HEK293 (cell line): Measurements from ENCODE around the gene KIT.

Experiments
- CTCF ChIA-PET: fragments of 350-600 bp; formaldehyde crosslinking; extraction: SDS; loops from one replicate; lab custom pipeline; 2021; ENCODE audit warnings: antibody characterized with exemption; lab: Yijun Ruan, JAX
- POLR2A ChIA-PET: fragments of 300-600 bp; formaldehyde crosslinking; extraction: SDS; loops from one replicate; lab custom pipeline; 2020; ENCODE audit warnings: antibody characterized with exemption, inconsistent platforms; lab: Yijun Ruan, JAX
- H3K27ac ChIP-seq: fragments of 200-500 bp; sonication (Bioruptor generic); 2 replicates; pipeline ENCODE4 v1.5.1; 2014; ENCODE audit warnings: low read depth, low read length, control low read depth, inconsistent platforms; ENCODE audit errors: extremely low read depth
- H3K36me3 ChIP-seq, 2 experiments: fragments of 200-500 bp in 1 of 2; sonication (Bioruptor generic) in 1 of 2; 1 replicate in 1 of 2; 2 replicates in 1 of 2; pipeline ENCODE4 v1.5.1; 2014 to 2017; ENCODE audit warnings: inconsistent platforms in 2 of 2, low read length in 2 of 2; ENCODE audit not compliant: control insufficient read depth in 2 of 2, insufficient read depth in 1 of 2
- H3K4me1 ChIP-seq: fragments of 200-500 bp; sonication (Bioruptor generic); 2 replicates; pipeline ENCODE4 v1.5.1; 2014; ENCODE audit warnings: mild to moderate bottlenecking, low read length, inconsistent platforms; ENCODE audit not compliant: control insufficient read depth, insufficient read depth
- H3K4me3 ChIP-seq: 2 replicates; pipeline ENCODE4 v1.5.1; 2011; ENCODE audit warnings: low read depth, mild to moderate bottlenecking, control low read depth, low read length, moderate library complexity
- H3K9me3 ChIP-seq: fragments of 200-500 bp; sonication (Bioruptor generic); 2 replicates; pipeline ENCODE4 v1.5.1; 2014; ENCODE audit warnings: low read depth, low read length, inconsistent platforms; ENCODE audit not compliant: control insufficient read depth, insufficient read depth
- GLIS1 ChIP-seq: fragments of 450-650 bp; formaldehyde crosslinking; IDR thresholded peaks from 2 replicates; pipeline ENCODE4 v1.5.1; 2016; ENCODE audit warnings: missing biosample characterization, missing genetic modification characterization
- GLIS2 ChIP-seq: fragments of 450-650 bp; formaldehyde crosslinking; IDR thresholded peaks from 2 replicates; pipeline ENCODE4 v1.5.1; 2016; ENCODE audit warnings: missing biosample characterization, missing genetic modification characterization
- IKZF3 ChIP-seq: fragments of 450-650 bp; IDR thresholded peaks from 2 replicates; pipeline ENCODE4 v1.5.0; 2018; ENCODE audit warnings: missing biosample characterization, mild to moderate bottlenecking, missing genetic modification characterization, moderate library complexity
- KLF7 ChIP-seq: fragments of 450-650 bp; formaldehyde crosslinking; IDR thresholded peaks from 2 replicates; pipeline ENCODE4 v1.5.1; 2016; ENCODE audit warnings: missing biosample characterization, missing genetic modification characterization, borderline replicate concordance
- SETDB1 ChIP-seq: IDR thresholded peaks from one replicate; pipeline ENCODE4 v1.6.1; 2017; ENCODE audit warnings: mild to moderate bottlenecking, low read length, moderate library complexity, mixed read lengths; ENCODE audit not compliant: insufficient read length
- YY2 ChIP-seq: fragments of 450-650 bp; formaldehyde crosslinking; IDR thresholded peaks from 2 replicates; pipeline ENCODE4 v1.5.1; 2016; ENCODE audit warnings: missing biosample characterization, missing genetic modification characterization
- ZFP3 ChIP-seq: fragments of 450-650 bp; formaldehyde crosslinking; IDR thresholded peaks from 2 replicates; pipeline ENCODE4 v1.5.1; 2016; ENCODE audit warnings: low read depth, missing biosample characterization, missing genetic modification characterization
- ZFP69B ChIP-seq: fragments of 450-650 bp; formaldehyde crosslinking; IDR thresholded peaks from 2 replicates; pipeline ENCODE4 v1.5.1; 2016; ENCODE audit warnings: missing biosample characterization, missing genetic modification characterization
- ZNF114 ChIP-seq: fragments of 450-650 bp; formaldehyde crosslinking; IDR thresholded peaks from 2 replicates; pipeline ENCODE4 v1.5.0; 2017; ENCODE audit warnings: missing biosample characterization, missing genetic modification characterization
- ZNF140 ChIP-seq: fragments of 450-650 bp; formaldehyde crosslinking; IDR thresholded peaks from 2 replicates; pipeline ENCODE4 v1.5.1; 2016; ENCODE audit warnings: missing biosample characterization, missing genetic modification characterization
- ZNF155 ChIP-seq: fragments of 450-650 bp; formaldehyde crosslinking; IDR thresholded peaks from 2 replicates; pipeline ENCODE4 v1.5.1; 2016; ENCODE audit warnings: missing biosample characterization, missing genetic modification characterization
- ZNF202 ChIP-seq: fragments of 450-650 bp; formaldehyde crosslinking; IDR thresholded peaks from 2 replicates; pipeline ENCODE4 v1.5.1; 2016; ENCODE audit warnings: missing biosample characterization, missing genetic modification characterization, borderline replicate concordance
- ZNF324 ChIP-seq: fragments of 450-650 bp; formaldehyde crosslinking; IDR thresholded peaks from 2 replicates; pipeline ENCODE4 v1.5.1; 2016; ENCODE audit warnings: missing biosample characterization, missing genetic modification characterization
- ZNF341 ChIP-seq: fragments of 450-650 bp; formaldehyde crosslinking; IDR thresholded peaks from 2 replicates; pipeline ENCODE4; 2016; ENCODE audit warnings: low read depth, missing biosample characterization, missing genetic modification characterization
- ZNF473 ChIP-seq: fragments of 450-650 bp; formaldehyde crosslinking; IDR thresholded peaks from 2 replicates; pipeline ENCODE4 v1.5.1; 2017; ENCODE audit warnings: missing biosample characterization, missing genetic modification characterization
- ZNF530 ChIP-seq: fragments of 450-650 bp; formaldehyde crosslinking; IDR thresholded peaks from 2 replicates; pipeline ENCODE4 v1.5.1; 2016; ENCODE audit warnings: low read depth, missing biosample characterization, missing genetic modification characterization
- ZNF654 ChIP-seq: fragments of 450-650 bp; formaldehyde crosslinking; IDR thresholded peaks from 2 replicates; pipeline ENCODE4 v1.5.1; 2016; ENCODE audit warnings: low read depth, missing biosample characterization, missing genetic modification characterization
- ZNF660 ChIP-seq: fragments of 450-650 bp; IDR thresholded peaks from 2 replicates; pipeline ENCODE4 v1.5.1; 2018; ENCODE audit warnings: missing biosample characterization, mild to moderate bottlenecking, missing genetic modification characterization
- ZNF776 ChIP-seq: fragments of 450-650 bp; formaldehyde crosslinking; IDR thresholded peaks from 2 replicates; pipeline ENCODE4 v1.5.0; 2017; ENCODE audit warnings: missing biosample characterization, missing genetic modification characterization, borderline replicate concordance
- ZNF791 ChIP-seq: fragments of 450-650 bp; formaldehyde crosslinking; IDR thresholded peaks from 2 replicates; pipeline ENCODE4 v1.5.1; 2016; ENCODE audit warnings: missing biosample characterization, missing genetic modification characterization
- ZNF792 ChIP-seq: fragments of 450-650 bp; formaldehyde crosslinking; IDR thresholded peaks from 2 replicates; pipeline ENCODE4 v1.5.1; 2016; ENCODE audit warnings: missing biosample characterization, missing genetic modification characterization
- ZSCAN16 ChIP-seq: fragments of 450-650 bp; formaldehyde crosslinking; IDR thresholded peaks from 2 replicates; pipeline ENCODE4 v1.5.1; 2016; ENCODE audit warnings: missing biosample characterization, missing genetic modification characterization
- ZXDB ChIP-seq: fragments of 450-650 bp; formaldehyde crosslinking; IDR thresholded peaks from 2 replicates; pipeline ENCODE4 v1.5.1; 2016; ENCODE audit warnings: missing biosample characterization, missing genetic modification characterization
- TF ChIP-seq, protein P1 (sequence below): fragments of 450-650 bp; formaldehyde crosslinking; IDR thresholded peaks from 2 replicates; pipeline ENCODE4; 2016; ENCODE audit warnings: missing biosample characterization, missing genetic modification characterization
- TF ChIP-seq, protein P2 (sequence below): fragments of 450-650 bp; formaldehyde crosslinking; optimal IDR thresholded peaks from 2 replicates; pipeline ENCODE3; 2016; ENCODE audit warnings: missing biosample characterization, mild to moderate bottlenecking, missing genetic modification characterization
- TF ChIP-seq, protein P3 (sequence below): fragments of 450-650 bp; formaldehyde crosslinking; IDR thresholded peaks from 2 replicates; pipeline ENCODE4 v1.5.1; 2016; ENCODE audit warnings: missing biosample characterization, missing genetic modification characterization
- TF ChIP-seq, protein P4 (sequence below): fragments of 450-650 bp; formaldehyde crosslinking; IDR thresholded peaks from 2 replicates; pipeline ENCODE4 v1.5.1; 2017; ENCODE audit warnings: missing biosample characterization, missing genetic modification characterization
- TF ChIP-seq, protein P5 (sequence below): fragments of 450-650 bp; formaldehyde crosslinking; IDR thresholded peaks from 2 replicates; pipeline ENCODE4 v1.5.1; 2016; ENCODE audit warnings: missing biosample characterization, missing genetic modification characterization
- TF ChIP-seq, protein P6 (sequence below): fragments of 450-650 bp; formaldehyde crosslinking; IDR thresholded peaks from 2 replicates; pipeline ENCODE4 v1.5.1; 2016; ENCODE audit warnings: missing biosample characterization, missing genetic modification characterization

KIT gene

DNA sequence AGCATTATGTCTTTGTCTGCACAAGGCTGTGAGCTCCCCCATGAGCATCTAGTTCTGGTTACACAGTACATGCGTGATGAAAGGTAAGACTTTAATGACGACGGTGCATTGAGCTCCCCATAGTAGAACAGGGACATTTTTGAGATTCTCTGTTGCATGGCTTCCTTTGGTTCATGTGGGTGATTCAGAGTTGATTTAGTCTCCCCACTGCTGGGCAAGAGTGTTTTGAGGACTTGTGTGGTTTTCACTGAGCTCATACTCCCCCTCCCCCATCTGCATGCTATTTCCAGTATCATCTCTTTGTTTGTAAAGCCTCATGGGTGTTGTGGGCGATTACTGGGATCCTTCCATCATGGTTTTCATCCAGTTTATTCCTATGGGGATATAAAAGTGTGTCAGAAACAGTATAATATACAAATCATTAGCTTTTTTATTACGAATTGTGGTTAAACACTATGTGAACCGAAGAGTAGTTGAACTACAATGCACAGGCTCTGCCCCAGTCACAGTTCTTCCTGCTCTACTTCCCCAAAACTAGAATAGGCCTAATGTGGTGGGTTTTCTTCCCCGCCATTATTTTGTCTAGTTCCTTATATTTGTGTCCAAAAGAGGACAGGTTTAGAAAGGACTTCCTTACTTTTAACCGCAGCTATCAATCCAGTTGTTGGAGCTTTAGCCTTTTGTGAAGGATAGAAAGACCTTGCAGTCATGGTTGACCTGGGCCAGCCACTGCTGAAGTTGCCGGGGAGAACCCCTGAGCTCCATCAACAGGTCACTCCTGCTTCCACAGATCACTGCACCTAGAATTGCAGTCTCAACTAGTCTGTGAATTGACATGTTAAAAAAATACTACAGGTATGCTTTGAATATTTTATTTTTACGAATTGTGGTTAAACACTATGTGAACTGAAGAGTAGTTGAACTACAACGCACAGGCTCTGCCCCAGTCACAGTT is 30.4 kb downstream of the KIT start:
- TF ChIP-seq, protein P1, sequence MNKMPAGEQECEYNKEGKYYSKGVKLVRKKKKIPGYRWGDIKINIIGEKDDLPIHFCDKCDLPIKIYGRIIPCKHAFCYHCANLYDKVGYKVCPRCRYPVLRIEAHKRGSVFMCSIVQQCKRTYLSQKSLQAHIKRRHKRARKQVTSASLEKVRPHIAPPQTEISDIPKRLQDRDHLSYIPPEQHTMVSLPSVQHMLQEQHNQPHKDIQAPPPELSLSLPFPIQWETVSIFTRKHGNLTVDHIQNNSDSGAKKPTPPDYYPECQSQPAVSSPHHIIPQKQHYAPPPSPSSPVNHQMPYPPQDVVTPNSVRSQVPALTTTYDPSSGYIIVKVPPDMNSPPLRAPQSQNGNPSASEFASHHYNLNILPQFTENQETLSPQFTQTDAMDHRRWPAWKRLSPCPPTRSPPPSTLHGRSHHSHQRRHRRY (tag by site-specific recombination) = no peak
- no peak for TF ChIP-seq ZFP69B (tag by site-specific recombination)
- no peak for TF ChIP-seq KLF7 (tag by site-specific recombination)
- TF ChIP-seq, protein P2, sequence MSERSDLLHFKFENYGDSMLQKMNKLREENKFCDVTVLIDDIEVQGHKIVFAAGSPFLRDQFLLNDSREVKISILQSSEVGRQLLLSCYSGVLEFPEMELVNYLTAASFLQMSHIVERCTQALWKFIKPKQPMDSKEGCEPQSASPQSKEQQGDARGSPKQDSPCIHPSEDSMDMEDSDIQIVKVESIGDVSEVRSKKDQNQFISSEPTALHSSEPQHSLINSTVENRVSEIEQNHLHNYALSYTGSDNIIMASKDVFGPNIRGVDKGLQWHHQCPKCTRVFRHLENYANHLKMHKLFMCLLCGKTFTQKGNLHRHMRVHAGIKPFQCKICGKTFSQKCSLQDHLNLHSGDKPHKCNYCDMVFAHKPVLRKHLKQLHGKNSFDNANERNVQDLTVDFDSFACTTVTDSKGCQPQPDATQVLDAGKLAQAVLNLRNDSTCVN (tag by site-specific recombination) = no peak
- no peak for TF ChIP-seq YY2 (tag by site-specific recombination)
- TF ChIP-seq ZNF473 (tag by site-specific recombination) = no peak
- TF ChIP-seq ZNF155 (tag by site-specific recombination) = no peak
- TF ChIP-seq ZNF792 (tag by site-specific recombination) = no peak
- no peak for TF ChIP-seq GLIS1 (tag by site-specific recombination)
- TF ChIP-seq, protein P3, sequence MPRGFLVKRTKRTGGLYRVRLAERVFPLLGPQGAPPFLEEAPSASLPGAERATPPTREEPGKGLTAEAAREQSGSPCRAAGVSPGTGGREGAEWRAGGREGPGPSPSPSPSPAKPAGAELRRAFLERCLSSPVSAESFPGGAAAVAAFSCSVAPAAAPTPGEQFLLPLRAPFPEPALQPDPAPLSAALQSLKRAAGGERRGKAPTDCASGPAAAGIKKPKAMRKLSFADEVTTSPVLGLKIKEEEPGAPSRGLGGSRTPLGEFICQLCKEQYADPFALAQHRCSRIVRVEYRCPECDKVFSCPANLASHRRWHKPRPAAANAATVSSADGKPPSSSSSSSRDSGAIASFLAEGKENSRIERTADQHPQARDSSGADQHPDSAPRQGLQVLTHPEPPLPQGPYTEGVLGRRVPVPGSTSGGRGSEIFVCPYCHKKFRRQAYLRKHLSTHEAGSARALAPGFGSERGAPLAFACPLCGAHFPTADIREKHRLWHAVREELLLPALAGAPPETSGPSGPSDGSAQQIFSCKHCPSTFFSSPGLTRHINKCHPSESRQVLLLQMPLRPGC = no peak
- TF ChIP-seq, protein P4, sequence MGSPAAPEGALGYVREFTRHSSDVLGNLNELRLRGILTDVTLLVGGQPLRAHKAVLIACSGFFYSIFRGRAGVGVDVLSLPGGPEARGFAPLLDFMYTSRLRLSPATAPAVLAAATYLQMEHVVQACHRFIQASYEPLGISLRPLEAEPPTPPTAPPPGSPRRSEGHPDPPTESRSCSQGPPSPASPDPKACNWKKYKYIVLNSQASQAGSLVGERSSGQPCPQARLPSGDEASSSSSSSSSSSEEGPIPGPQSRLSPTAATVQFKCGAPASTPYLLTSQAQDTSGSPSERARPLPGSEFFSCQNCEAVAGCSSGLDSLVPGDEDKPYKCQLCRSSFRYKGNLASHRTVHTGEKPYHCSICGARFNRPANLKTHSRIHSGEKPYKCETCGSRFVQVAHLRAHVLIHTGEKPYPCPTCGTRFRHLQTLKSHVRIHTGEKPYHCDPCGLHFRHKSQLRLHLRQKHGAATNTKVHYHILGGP (tag by site-specific recombination) = no peak
- no peak for TF ChIP-seq ZNF660
- TF ChIP-seq ZNF140 (tag by site-specific recombination) = no peak
- no peak for TF ChIP-seq ZNF791 (tag by site-specific recombination)
- TF ChIP-seq ZNF114 (tag by site-specific recombination) = no peak
- no peak for TF ChIP-seq ZNF530
- no peak for TF ChIP-seq SETDB1
- ChIA-PET CTCF (interaction anchor here (1.9 kb wide), 1 partner anchor 10 kb away, joined by 5 read pairs; no protein-coding TSS in a partner anchor), POLR2A (no interaction called here)
- no peak overlapping the region for H3K27ac ChIP-seq
- H3K9me3 ChIP-seq = no peaks in the 10 kb centered on the region
- H3K4me1 ChIP-seq = no peaks in the 10 kb centered on the region
- H3K36me3 ChIP-seq = no peaks in the 10 kb centered on the region
- H3K4me3 ChIP-seq = no peak overlapping the region

DNA sequence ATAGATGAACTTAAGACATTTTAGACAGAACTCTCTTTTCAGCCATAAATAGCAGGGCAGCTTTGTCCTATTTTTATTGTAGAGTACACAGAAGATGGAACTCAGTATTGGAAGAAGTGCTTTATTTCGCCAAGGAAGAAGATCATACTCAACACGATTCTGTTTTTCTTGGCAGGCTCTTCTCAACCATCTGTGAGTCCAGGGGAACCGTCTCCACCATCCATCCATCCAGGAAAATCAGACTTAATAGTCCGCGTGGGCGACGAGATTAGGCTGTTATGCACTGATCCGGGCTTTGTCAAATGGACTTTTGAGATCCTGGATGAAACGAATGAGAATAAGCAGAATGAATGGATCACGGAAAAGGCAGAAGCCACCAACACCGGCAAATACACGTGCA is 37.6 kb downstream of the KIT start:
- ChIA-PET CTCF (no interaction called here), POLR2A (no interaction called here)
- Histone ChIP-seq H3K36me3 (peaks cover 0 to 16% of the 10 kb centered on the region in 2 experiments; a peak in 1 of 3 replicates), H3K4me3 (no peak overlapping the region), H3K27ac (no peak overlapping the region), H3K9me3 (no peaks in the 10 kb centered on the region), H3K4me1 (no peaks in the 10 kb centered on the region)
- no peak for TF ChIP-seq ZSCAN16
- TF ChIP-seq GLIS2 (tag by site-specific recombination) = no peak
- no peak for TF ChIP-seq IKZF3 (tag by site-specific recombination)
- TF ChIP-seq ZNF324 (tag by site-specific recombination) = no peak
- no peak for TF ChIP-seq ZNF776
- no peak for TF ChIP-seq ZNF202 (tag by site-specific recombination)
- no peak for TF ChIP-seq ZFP3
- no peak for TF ChIP-seq ZNF654
- no peak for TF ChIP-seq ZNF341 (tag by site-specific recombination)
- TF ChIP-seq ZXDB = no peak
- TF ChIP-seq, protein P5, sequence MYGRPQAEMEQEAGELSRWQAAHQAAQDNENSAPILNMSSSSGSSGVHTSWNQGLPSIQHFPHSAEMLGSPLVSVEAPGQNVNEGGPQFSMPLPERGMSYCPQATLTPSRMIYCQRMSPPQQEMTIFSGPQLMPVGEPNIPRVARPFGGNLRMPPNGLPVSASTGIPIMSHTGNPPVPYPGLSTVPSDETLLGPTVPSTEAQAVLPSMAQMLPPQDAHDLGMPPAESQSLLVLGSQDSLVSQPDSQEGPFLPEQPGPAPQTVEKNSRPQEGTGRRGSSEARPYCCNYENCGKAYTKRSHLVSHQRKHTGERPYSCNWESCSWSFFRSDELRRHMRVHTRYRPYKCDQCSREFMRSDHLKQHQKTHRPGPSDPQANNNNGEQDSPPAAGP (tag by site-specific recombination) = no peak
- TF ChIP-seq, protein P6, sequence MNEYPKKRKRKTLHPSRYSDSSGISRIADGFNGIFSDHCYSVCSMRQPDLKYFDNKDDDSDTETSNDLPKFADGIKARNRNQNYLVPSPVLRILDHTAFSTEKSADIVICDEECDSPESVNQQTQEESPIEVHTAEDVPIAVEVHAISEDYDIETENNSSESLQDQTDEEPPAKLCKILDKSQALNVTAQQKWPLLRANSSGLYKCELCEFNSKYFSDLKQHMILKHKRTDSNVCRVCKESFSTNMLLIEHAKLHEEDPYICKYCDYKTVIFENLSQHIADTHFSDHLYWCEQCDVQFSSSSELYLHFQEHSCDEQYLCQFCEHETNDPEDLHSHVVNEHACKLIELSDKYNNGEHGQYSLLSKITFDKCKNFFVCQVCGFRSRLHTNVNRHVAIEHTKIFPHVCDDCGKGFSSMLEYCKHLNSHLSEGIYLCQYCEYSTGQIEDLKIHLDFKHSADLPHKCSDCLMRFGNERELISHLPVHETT = no peak
